Esophagus muscularis mucosa (tissue), 4 donors: ENCODE measurements around the gene FBXW4.

Experiments
- EP300 ChIP-seq: sonication (generic); formaldehyde crosslinking; IDR thresholded peaks from one replicate; pipeline ENCODE4 v1.6.1; 2017; ENCODE audit warnings: antibody characterized with exemption
- POLR2A ChIP-seq: fragments of 450-650 bp; IDR thresholded peaks from one replicate; pipeline ENCODE4 v1.6.1; 2017; ENCODE audit warnings: antibody characterized with exemption, moderate library complexity, mild to moderate bottlenecking, low read depth
- POLR2AphosphoS5 ChIP-seq, 2 donors: sonication (generic); formaldehyde crosslinking; IDR thresholded peaks; one replicate each; pipeline ENCODE4 v1.6.1; 2017; ENCODE audit warnings: antibody characterized with exemption in 2 of 2
- TF ChIP-seq, protein P1 (sequence below), 3 experiments: fragments of 200-600 bp in 2 of 3; fragments of 450-650 bp in 1 of 3; sonication (generic) in 2 of 3; IDR thresholded peaks; one replicate each; pipeline ENCODE4 v1.5.1; 2017 to 2019; ENCODE audit warnings: antibody characterized with exemption in 3 of 3, mild to moderate bottlenecking in 2 of 3, moderate library complexity in 1 of 3

DNA sequence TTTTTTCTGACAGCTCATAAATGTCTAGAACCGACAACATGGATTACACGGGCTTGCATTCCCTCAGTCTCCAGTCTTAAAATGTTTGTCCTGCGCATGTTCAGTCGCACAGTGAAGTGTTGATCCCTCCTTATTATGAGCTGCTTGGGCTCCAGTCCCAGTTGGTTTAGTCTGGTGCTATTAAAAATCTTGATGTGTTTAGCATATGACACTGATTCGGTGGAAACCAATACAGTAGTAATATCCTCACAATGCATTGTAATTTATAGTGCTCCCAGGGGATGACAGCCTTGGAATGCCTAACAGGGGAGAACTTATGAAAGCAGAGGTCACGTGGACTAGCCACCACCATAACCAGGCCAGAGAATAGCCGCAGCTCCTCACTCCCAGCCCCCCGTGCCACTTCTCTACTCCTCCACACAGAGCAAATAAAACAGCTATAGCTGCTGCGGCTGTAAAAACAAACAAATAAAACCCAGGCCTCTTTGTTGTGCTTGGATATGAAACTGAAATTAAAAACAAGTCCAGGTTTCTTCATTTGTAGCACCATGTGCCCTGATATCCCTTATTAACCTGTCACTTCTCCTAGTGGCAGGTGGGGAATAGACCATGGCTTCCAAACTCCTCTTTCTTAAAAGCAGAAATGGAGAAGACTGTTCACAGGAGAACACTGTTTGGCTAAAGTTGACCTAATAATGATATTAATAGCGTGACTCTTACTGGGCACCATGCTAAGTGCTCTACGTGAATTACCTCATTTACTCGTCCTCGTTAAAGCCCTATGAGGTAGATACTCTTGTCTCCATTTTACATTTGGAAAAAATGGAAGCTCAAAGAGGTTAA lies 99.2 kb downstream of the FBXW4 start:
- TF ChIP-seq POLR2A (no peak), POLR2AphosphoS5 (IDR thresholded peaks at IDR 0.05) (no peak), EP300 (no peak)
- TF ChIP-seq, protein P1, sequence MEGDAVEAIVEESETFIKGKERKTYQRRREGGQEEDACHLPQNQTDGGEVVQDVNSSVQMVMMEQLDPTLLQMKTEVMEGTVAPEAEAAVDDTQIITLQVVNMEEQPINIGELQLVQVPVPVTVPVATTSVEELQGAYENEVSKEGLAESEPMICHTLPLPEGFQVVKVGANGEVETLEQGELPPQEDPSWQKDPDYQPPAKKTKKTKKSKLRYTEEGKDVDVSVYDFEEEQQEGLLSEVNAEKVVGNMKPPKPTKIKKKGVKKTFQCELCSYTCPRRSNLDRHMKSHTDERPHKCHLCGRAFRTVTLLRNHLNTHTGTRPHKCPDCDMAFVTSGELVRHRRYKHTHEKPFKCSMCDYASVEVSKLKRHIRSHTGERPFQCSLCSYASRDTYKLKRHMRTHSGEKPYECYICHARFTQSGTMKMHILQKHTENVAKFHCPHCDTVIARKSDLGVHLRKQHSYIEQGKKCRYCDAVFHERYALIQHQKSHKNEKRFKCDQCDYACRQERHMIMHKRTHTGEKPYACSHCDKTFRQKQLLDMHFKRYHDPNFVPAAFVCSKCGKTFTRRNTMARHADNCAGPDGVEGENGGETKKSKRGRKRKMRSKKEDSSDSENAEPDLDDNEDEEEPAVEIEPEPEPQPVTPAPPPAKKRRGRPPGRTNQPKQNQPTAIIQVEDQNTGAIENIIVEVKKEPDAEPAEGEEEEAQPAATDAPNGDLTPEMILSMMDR (IDR thresholded peaks at IDR 0.05): no peak
